GM23338 (cell line): ENCODE results near the gene KLF2. TPM values are rescaled to one million over a fixed set of nuclear protein-coding genes. Genes with fewer than 3 reads are reported as not detected.

ENCODE experiments used
- ATAC-seq: fragments of 200-7000 bp; cut with Tn5 transposase; 3 replicates; pipeline ENCODE4 v1.9.1; 2020
- DNase-seq: peaks from one replicate; pipeline ENCODE4 v3.0.0-alpha.2; 2015; ENCODE audit warnings: low spot score
- H2AFZ ChIP-seq: fragments of 200-600 bp; sonication (generic); 2 replicates; pipeline ENCODE4 v1.8.0; 2016; ENCODE audit warnings: antibody characterized with exemption, mild to moderate bottlenecking, moderate library complexity
- H3F3A ChIP-seq: fragments of 200-600 bp; sonication (generic); replicated peaks from 2 replicates; pipeline ENCODE4 v1.8.0; 2017; ENCODE audit warnings: antibody characterized with exemption, mixed run types, low read depth
- H3K27ac ChIP-seq: fragments of 200-600 bp; sonication (generic); 2 replicates; pipeline ENCODE4 v1.6.1; 2016; ENCODE audit warnings: low read depth
- H3K27me3 ChIP-seq: fragments of 200-600 bp; sonication (generic); 2 replicates; pipeline ENCODE4 v1.8.0; 2016; ENCODE audit warnings: mild to moderate bottlenecking, mixed run types, moderate library complexity; ENCODE audit not compliant: insufficient read depth
- H3K36me3 ChIP-seq: fragments of 200-600 bp; sonication (generic); 2 replicates; pipeline ENCODE4 v1.8.0; 2016; ENCODE audit warnings: mild to moderate bottlenecking; ENCODE audit not compliant: insufficient read depth
- H3K4me1 ChIP-seq: fragments of 200-600 bp; sonication (generic); 2 replicates; pipeline ENCODE4 v1.8.0; 2016; ENCODE audit warnings: mild to moderate bottlenecking, moderate library complexity; ENCODE audit not compliant: insufficient read depth
- H3K4me2 ChIP-seq: fragments of 200-600 bp; sonication (generic); 2 replicates; pipeline ENCODE4 v1.7.1; 2017; ENCODE audit warnings: mixed run types
- H3K4me3 ChIP-seq: fragments of 200-600 bp; sonication (generic); 2 replicates; pipeline ENCODE4 v1.6.1; 2016; ENCODE audit warnings: mixed run types
- H3K79me2 ChIP-seq: fragments of 200-600 bp; sonication (generic); replicated peaks from 2 replicates; pipeline ENCODE4 v1.8.0; 2017; ENCODE audit warnings: mild to moderate bottlenecking; ENCODE audit not compliant: insufficient read depth
- H3K9me2 ChIP-seq: fragments of 200-600 bp; sonication (generic); 2 replicates; pipeline ENCODE4 v1.8.0; 2017; ENCODE audit not compliant: insufficient read depth
- H4K20me1 ChIP-seq: fragments of 200-600 bp; sonication (generic); replicated peaks from 2 replicates; pipeline ENCODE4 v1.8.0; 2017; ENCODE audit warnings: mild to moderate bottlenecking; ENCODE audit not compliant: insufficient read depth
- H3K27ac Mint-ChIP-seq: 2 replicates; pipeline ENCODE4 v1.8.0; 2020; ENCODE audit warnings: inconsistent platforms, mild to moderate bottlenecking, moderate library complexity, mixed read lengths
- H3K27me3 Mint-ChIP-seq: 3 replicates; pipeline ENCODE4 v1.8.0; 2022; ENCODE audit warnings: low read depth, mild to moderate bottlenecking, moderate library complexity, mixed read lengths, inconsistent platforms; ENCODE audit not compliant: insufficient read depth, poor library complexity
- H3K36me3 Mint-ChIP-seq: 3 replicates; pipeline ENCODE4 v1.8.0; 2021; ENCODE audit warnings: low read depth, mild to moderate bottlenecking, inconsistent platforms, moderate library complexity, mixed read lengths
- H3K4me1 Mint-ChIP-seq: 3 replicates; pipeline ENCODE4 v1.8.0; 2020; ENCODE audit warnings: mild to moderate bottlenecking, inconsistent platforms, mixed read lengths
- H3K4me3 Mint-ChIP-seq: 3 replicates; pipeline ENCODE4 v1.8.0; 2021; ENCODE audit warnings: moderate library complexity, mild to moderate bottlenecking, inconsistent platforms, mixed read lengths
- H3K9me3 Mint-ChIP-seq: 3 replicates; pipeline ENCODE4 v1.8.0; 2020; ENCODE audit warnings: moderate library complexity, mild to moderate bottlenecking, inconsistent platforms, mixed read lengths
- CREB1 ChIP-seq: fragments of 250-450 bp; sonication (Bioruptor Pico); IDR thresholded peaks from 2 replicates; pipeline ENCODE4 v1.5.0; 2020; ENCODE audit warnings: low read depth, mild to moderate bottlenecking, moderate library complexity
- CTCF ChIP-seq, 2 experiments: fragments of 200-600 bp in 1 of 2; sonication (generic) in 1 of 2; conservative IDR thresholded peaks; 2 replicates each; pipeline versions ENCODE4 v1.5.1 to v1.6.1; 2016 to 2017; ENCODE audit warnings: antibody characterized with exemption in 2 of 2, low read depth in 2 of 2, mild to moderate bottlenecking in 2 of 2, moderate library complexity in 1 of 2
- EZH2phosphoT487 ChIP-seq: fragments of 200-600 bp; sonication (generic); IDR thresholded peaks from one replicate; pipeline ENCODE4 v1.8.1; 2018; ENCODE audit warnings: antibody characterized with exemption; ENCODE audit not compliant: unreplicated experiment
- JUNB ChIP-seq: IDR thresholded peaks from one replicate; pipeline ENCODE4 v1.6.1; 2016; ENCODE audit warnings: antibody characterized with exemption; ENCODE audit not compliant: unreplicated experiment
- NANOG ChIP-seq: IDR thresholded peaks from 2 replicates; pipeline ENCODE4 v1.6.1; 2016; ENCODE audit warnings: antibody characterized with exemption, borderline replicate concordance
- REST ChIP-seq: IDR thresholded peaks from one replicate; pipeline ENCODE4 v1.6.1; 2018; ENCODE audit warnings: antibody characterized with exemption; ENCODE audit not compliant: unreplicated experiment
- ZNF114 ChIP-seq: fragments of 250-450 bp; sonication (Bioruptor Pico); IDR thresholded peaks from 2 replicates; pipeline ENCODE4 v1.5.0; 2020; ENCODE audit warnings: mild to moderate bottlenecking, moderate library complexity
- ZNF462 ChIP-seq: fragments of 250-450 bp; sonication (Bioruptor Pico); IDR thresholded peaks from 2 replicates; pipeline ENCODE4 v1.5.0; 2020; ENCODE audit warnings: mild to moderate bottlenecking, moderate library complexity
- polyA plus RNA-seq: library from polyadenylated mRNA; unstranded; fragments of >200 nt; fragmentation: Nextera tagmentation; extraction: Ambion mirVana; gene quantifications from 2 replicates; pipeline ENCODE4 v1.2.1, GENCODE V29; 2016
- total RNA-seq: library from RNA; depleted of rRNA; stranded (reverse); fragments of >200 nt; shearing (Covaris generic); gene quantifications from 2 replicates; pipeline ENCODE4 v1.2.3, GENCODE V29; 2014

KLF2 gene
- total and polyA plus RNA-seq, 2 experiments from 2014 or later, result 0.90 TPM; not detected in 1

GRCh38 chr19:16368385-16369305, 44.0 kb downstream of the KLF2 start:
- DNase-seq (no peak), ATAC-seq (no peak)
- Histone ChIP-seq H3K27ac (no peak overlapping the region), H3K4me3 (no peak overlapping the region), H3K9me2 (no peaks in the 10 kb centered on the region), H3F3A (0 out of 2 replicates have a peak, but pooled peaks cover 3% of the 10 kb centered on the region), H2AFZ (no peak overlapping the region), H3K36me3 (no peaks in the 10 kb centered on the region), H4K20me1 (no peaks in the 10 kb centered on the region; the same call in 1 of the 2 replicates), H3K27me3 (no peaks in the 10 kb centered on the region), H3K4me2 (no peak overlapping the region), H3K79me2 (no peaks in the 10 kb centered on the region), H3K4me1 (peaks cover 8% of the 10 kb centered on the region; the same call in 1 of the 2 replicates)
- Mint-ChIP-seq H3K27me3 (peaks cover 14% of the 10 kb centered on the region), H3K27ac (no peak overlapping the region), H3K36me3 (peaks cover 3% of the 10 kb centered on the region; the same call in 1 of the 3 replicates), H3K4me1 (peaks cover 34% of the 10 kb centered on the region), H3K9me3 (no peaks in the 10 kb centered on the region), H3K4me3 (no peak overlapping the region)
- TF ChIP-seq ZNF462 (CRISPR knock-in tag) (no peak), CREB1 (CRISPR knock-in tag) (no peak), EZH2phosphoT487 (no peak)

GRCh38 chr19:16369306-16369663, 44.7 kb downstream of the KLF2 start:
- no peaks in the 10 kb centered on the region for H3K9me3 Mint-ChIP-seq
- H3K4me1 ChIP-seq, result peaks cover 8% of the 10 kb centered on the region; the same call in 1 of the 2 replicates
- no peaks in the 10 kb centered on the region for H3K79me2 ChIP-seq
- peaks cover 8% of the 10 kb centered on the region; the same call in 2 of the 3 replicates for H3K36me3 Mint-ChIP-seq
- H3K9me2 ChIP-seq, result no peaks in the 10 kb centered on the region
- H3K36me3 ChIP-seq, result no peaks in the 10 kb centered on the region
- no peak for ATAC-seq
- no peak for DNase-seq
- no peak overlapping the region for H3K4me3 Mint-ChIP-seq
- H3F3A ChIP-seq, result 0 out of 2 replicates have a peak, but pooled peaks cover 3% of the 10 kb centered on the region
- no peak overlapping the region for H3K27ac ChIP-seq
- H4K20me1 ChIP-seq, result no peaks in the 10 kb centered on the region; the same call in 1 of the 2 replicates
- H3K4me2 ChIP-seq, result no peak overlapping the region
- H3K27me3 Mint-ChIP-seq, result peaks cover 11% of the 10 kb centered on the region
- 0 out of 2 replicates have a peak overlapping the region, but pooled peaks have one; percentile 19 for H3K27ac Mint-ChIP-seq
- no peak overlapping the region for H2AFZ ChIP-seq
- no peak overlapping the region for H3K4me3 ChIP-seq
- H3K4me1 Mint-ChIP-seq, result peaks cover 29% of the 10 kb centered on the region
- H3K27me3 ChIP-seq, result no peaks in the 10 kb centered on the region
- no peak for TF ChIP-seq CTCF (conservative IDR thresholded peaks at IDR 0.05; ENCODE audit: low read depth in 2 of 2)
- TF ChIP-seq JUNB, result no peak
- TF ChIP-seq NANOG, result no peak
- no peak for TF ChIP-seq ZNF114 (CRISPR knock-in tag)
- TF ChIP-seq REST, result no peak
- TF ChIP-seq CREB1 (CRISPR knock-in tag), result no peak
